A673 (cell line): ENCODE results near the gene MRPL18.

ENCODE experiments used
- CTCF ChIP-seq: fragments of 300-800, 200-600 bp; sonication (generic); conservative IDR thresholded peaks from 2 replicates; pipeline ENCODE4 v1.5.1; 2017; ENCODE audit warnings: low read depth, mild to moderate bottlenecking, antibody characterized with exemption, low read length, moderate library complexity, mixed read lengths
- EZH2 ChIP-seq: fragments of 200-600 bp; sonication (generic); IDR thresholded peaks from 2 replicates; pipeline ENCODE4 v1.6.1; 2017; ENCODE audit warnings: borderline replicate concordance, low read depth, mild to moderate bottlenecking, mixed read lengths, antibody characterized with exemption, low read length; ENCODE audit not compliant: poor library complexity, severe bottlenecking

DNA sequence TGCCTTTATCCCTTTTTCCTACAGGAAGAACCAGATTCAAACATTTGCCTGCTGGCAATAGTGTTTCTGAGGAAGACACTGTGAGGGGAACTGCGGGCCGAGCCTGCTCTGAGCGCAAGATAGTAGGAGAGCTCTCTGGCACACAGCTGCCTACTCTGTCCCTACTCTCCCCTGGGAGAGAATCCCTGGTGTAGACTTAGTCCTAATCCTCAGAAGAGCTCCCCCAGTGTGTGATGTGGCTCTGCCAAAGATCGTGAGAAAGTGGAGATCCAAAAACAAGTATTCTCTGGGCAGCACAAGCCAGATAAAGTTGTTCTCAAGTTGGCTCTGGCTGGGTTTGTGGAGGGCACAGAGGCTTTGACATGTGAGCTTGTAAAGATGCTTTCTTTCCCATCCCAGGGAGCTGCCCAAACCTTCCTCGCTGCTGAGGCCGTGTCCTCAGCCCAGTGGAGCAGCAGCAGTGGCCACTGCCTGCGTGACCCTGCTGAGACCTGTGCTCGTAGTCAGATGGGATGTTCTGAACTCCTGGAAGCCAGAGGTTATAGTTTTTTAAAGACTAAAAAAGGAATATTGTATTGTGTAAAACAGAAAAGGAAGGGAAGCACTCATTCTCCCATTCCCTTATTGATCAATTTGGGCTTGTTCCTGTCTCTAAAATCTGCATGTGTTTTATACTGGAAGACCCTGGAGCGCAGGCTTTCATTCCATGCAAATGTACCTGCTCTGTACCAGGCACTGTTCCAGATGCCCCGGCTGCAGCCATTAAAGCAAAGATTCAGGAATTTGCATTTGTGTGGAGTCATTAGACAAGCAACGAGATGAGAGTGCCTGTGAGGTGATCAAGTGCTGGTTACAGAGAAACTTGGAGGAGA, 40.5 kb downstream of the MRPL18 start:
- TF ChIP-seq CTCF (no peak), EZH2 (no peak)
